AG10803 (cell line): Measurements from ENCODE around the gene CYP20A1.
A peak's percentile ranks its signal among the peaks of the same experiment; 100 is the strongest.
"Not testable (repeated sequence)": the region's sequence is repeated elsewhere in the genome, so short reads cannot be mapped to it uniquely, and the experiment has no call there.

Source experiments
- DNase-seq: peaks from one replicate; pipeline ENCODE4 v3.0.0; 2010; ENCODE audit warnings: low read depth
- H3K4me3 ChIP-seq: 2 replicates; pipeline ENCODE4 v1.5.1; 2011; ENCODE audit warnings: mild to moderate bottlenecking, low read length, control low read depth
- CTCF ChIP-seq: conservative IDR thresholded peaks from 2 replicates; pipeline ENCODE4 v1.5.1; 2011; ENCODE audit warnings: mild to moderate bottlenecking, low read length, control low read depth, inconsistent platforms

The CYP20A1 gene

GRCh38 chr2:203246646-203247045 is 7.8 kb downstream of the CYP20A1 start:
- no peak overlapping the region for H3K4me3 ChIP-seq
- TF ChIP-seq CTCF: no peak
- no peak for DNase-seq

- DNase-seq: no peak
- H3K4me3 ChIP-seq: no peak overlapping the region
- TF ChIP-seq CTCF: no peak
These were observed 14.0 kb downstream of the CYP20A1 start for GRCh38 chr2:203252818-203253217.

GRCh38 chr2:203253422-203254095 is 14.7 kb downstream of the CYP20A1 start:
- DNase-seq, H3K4me3 ChIP-seq: not testable (repeated sequence)

- no peak overlapping the region for H3K4me3 ChIP-seq
- TF ChIP-seq CTCF: no peak
- no peak for DNase-seq
These were observed 22.7 kb downstream of the CYP20A1 start for GRCh38 chr2:203261326-203262159.

GRCh38 chr2:203279288-203279687 is 40.5 kb downstream of the CYP20A1 start:
- H3K4me3 ChIP-seq: no peak overlapping the region
- DNase-seq: no peak
- TF ChIP-seq CTCF: no peak

GRCh38 chr2:203280428-203281064 is 41.7 kb downstream of the CYP20A1 start:
- TF ChIP-seq CTCF: no peak
- peak; percentile 81 for DNase-seq
- H3K4me3 ChIP-seq: no peak overlapping the region

- H3K4me3 ChIP-seq: no peak overlapping the region
- no peak for TF ChIP-seq CTCF
- DNase-seq: no peak
These were observed 43.3 kb downstream of the CYP20A1 start for GRCh38 chr2:203282101-203282500.
